DOHH2 (cell line): ENCODE results near the gene WNT10A.

ENCODE experiments used
- CTCF ChIP-seq: fragments of 200-600 bp; sonication (generic); IDR thresholded peaks from one replicate; pipeline ENCODE4 v1.5.1; 2014; ENCODE audit warnings: antibody characterized with exemption, mild to moderate bottlenecking, low read depth, low read length; ENCODE audit not compliant: poor library complexity, severe bottlenecking
- EZH2phosphoT487 ChIP-seq: fragments of 200-600 bp; sonication (generic); IDR thresholded peaks from 2 replicates; pipeline ENCODE4 v1.6.1; 2017; ENCODE audit warnings: borderline replicate concordance, mild to moderate bottlenecking, antibody characterized with exemption, low read length, moderate library complexity, mixed read lengths

DNA sequence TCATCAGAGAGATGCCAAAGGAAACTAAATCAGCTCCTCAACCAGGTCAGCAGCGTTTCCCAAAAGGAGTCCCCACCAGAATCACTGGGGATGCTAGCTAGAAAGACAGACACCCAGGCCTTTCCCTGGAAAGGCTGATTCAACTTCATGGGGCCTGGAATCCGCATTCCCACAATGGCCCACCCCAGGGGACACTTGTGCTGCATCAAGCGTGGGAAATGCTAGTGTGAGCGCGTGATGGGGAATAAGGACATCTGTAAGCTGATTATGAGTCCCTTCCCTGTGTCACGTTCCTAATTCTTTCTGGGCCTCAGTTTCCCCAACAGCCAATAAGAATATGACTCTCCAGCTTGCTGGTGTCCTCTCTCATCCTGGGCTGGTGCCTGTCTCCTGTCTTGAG lies 2.2 kb upstream of the WNT10A start:
- TF ChIP-seq EZH2phosphoT487 (no peak), CTCF (no peak)
